Stimulated activated memory B cell treated with anti-CD40 and anti-IgM and Interleukin-4, amounts not matched to agents 10 μg/mL and 1 μg/mL and 100 μg/mL, for 72 hours (primary cell): ENCODE measurements around the gene SREBF1.

ENCODE experiments used
- ATAC-seq: fragments of 150-1000 bp; cut with Tn5 transposase; 2 replicates; pipeline ENCODE4 v1.10.0; 2021
- H3K27ac Mint-ChIP-seq: one replicate; pipeline ENCODE4 v1.8.0; 2022; ENCODE audit warnings: mild to moderate bottlenecking, mixed read lengths
- H3K27me3 Mint-ChIP-seq: one replicate; pipeline ENCODE4 v1.8.0; 2022; ENCODE audit warnings: mixed read lengths
- H3K36me3 Mint-ChIP-seq: one replicate; pipeline ENCODE4 v1.8.0; 2022; ENCODE audit warnings: mixed read lengths
- H3K4me1 Mint-ChIP-seq: one replicate; pipeline ENCODE4 v1.8.0; 2022; ENCODE audit warnings: mixed read lengths
- H3K4me3 Mint-ChIP-seq: one replicate; pipeline ENCODE4 v1.8.0; 2022; ENCODE audit warnings: mild to moderate bottlenecking, moderate library complexity, mixed read lengths
- H3K9me3 Mint-ChIP-seq: one replicate; pipeline ENCODE4 v1.8.0; 2022; ENCODE audit warnings: mixed read lengths

Gene SREBF1

GRCh38 chr17:17806611-17807274 is 30.0 kb downstream of the SREBF1 start:
- Mint-ChIP-seq H3K36me3 (peaks cover 44% of the 10 kb centered on the region), H3K27me3 (no peaks in the 10 kb centered on the region), H3K27ac (no peak overlapping the region), H3K9me3 (no peaks in the 10 kb centered on the region), H3K4me1 (peaks cover 15% of the 10 kb centered on the region), H3K4me3 (no peak overlapping the region)
- ATAC-seq = no peak

DNA sequence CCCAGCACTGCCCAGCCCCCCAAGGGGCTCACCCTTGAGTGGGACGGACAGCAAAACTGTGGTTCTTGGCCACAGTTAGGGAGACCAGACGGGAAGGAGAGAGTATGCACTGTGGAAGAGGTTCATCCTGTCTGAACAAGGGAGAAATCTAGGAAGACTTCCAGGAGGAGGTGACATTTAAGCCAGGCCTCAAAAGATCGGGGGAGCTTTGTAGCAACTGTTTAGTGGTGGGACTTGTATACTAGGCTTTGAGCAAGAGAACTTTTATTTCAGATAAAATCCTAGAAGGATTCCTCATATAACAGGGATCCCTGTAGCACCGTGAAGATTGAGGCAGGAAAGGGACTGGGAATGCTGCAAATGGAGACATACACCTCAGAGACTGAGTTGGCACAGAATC is 30.8 kb downstream of the SREBF1 start:
- Mint-ChIP-seq H3K27me3 (no peaks in the 10 kb centered on the region), H3K36me3 (peaks cover 46% of the 10 kb centered on the region), H3K27ac (peak overlapping the region; percentile 2), H3K4me1 (peaks cover 11% of the 10 kb centered on the region), H3K4me3 (no peak overlapping the region), H3K9me3 (no peaks in the 10 kb centered on the region)
- no peak for ATAC-seq

DNA sequence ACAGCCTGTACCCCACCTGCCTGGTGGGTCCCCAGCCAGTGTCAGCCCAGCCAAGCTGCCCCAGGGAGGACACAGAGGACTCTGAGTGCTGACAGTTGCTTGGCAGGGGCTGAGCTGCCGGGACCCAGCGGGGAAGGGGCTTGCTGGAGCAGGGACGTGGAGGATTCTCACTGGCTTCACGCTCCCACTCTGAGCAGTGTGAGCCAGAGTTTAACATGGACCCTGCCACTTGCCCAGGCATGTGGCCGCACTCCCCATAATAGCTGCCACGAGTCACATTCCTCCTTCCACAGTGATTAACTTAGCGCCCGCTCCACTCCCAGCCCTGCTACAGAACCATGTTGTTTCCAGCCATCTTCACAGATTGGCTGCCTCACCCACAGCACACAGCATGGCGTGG is 31.2 kb downstream of the SREBF1 start:
- H3K4me3 Mint-ChIP-seq = no peak overlapping the region
- ATAC-seq = no peak
- H3K27me3 Mint-ChIP-seq = no peaks in the 10 kb centered on the region
- H3K27ac Mint-ChIP-seq = peak overlapping the region; percentile 2
- H3K9me3 Mint-ChIP-seq = no peaks in the 10 kb centered on the region
- peaks cover 46% of the 10 kb centered on the region for H3K36me3 Mint-ChIP-seq
- peaks cover 11% of the 10 kb centered on the region for H3K4me1 Mint-ChIP-seq

DNA sequence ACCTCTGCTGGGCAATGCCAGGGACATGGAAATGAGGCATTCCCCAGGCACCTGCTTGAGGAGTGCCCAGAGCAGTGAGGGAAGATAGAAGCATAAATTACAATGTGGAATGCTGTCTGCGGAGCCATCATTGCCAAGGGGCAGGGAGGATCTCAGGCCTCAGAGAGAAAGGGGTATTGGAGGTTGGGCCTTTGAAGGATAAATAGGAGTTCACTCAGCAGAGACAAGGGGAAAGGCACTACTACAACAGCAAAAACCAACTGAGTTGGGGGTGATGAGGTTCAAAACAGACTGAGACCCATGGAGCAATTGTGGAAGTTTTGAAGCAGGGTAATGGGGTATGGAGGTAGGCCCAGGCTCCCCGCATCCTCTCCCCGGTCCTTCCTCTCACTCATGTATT is 32.8 kb downstream of the SREBF1 start:
- no peak overlapping the region for H3K27ac Mint-ChIP-seq

DNA sequence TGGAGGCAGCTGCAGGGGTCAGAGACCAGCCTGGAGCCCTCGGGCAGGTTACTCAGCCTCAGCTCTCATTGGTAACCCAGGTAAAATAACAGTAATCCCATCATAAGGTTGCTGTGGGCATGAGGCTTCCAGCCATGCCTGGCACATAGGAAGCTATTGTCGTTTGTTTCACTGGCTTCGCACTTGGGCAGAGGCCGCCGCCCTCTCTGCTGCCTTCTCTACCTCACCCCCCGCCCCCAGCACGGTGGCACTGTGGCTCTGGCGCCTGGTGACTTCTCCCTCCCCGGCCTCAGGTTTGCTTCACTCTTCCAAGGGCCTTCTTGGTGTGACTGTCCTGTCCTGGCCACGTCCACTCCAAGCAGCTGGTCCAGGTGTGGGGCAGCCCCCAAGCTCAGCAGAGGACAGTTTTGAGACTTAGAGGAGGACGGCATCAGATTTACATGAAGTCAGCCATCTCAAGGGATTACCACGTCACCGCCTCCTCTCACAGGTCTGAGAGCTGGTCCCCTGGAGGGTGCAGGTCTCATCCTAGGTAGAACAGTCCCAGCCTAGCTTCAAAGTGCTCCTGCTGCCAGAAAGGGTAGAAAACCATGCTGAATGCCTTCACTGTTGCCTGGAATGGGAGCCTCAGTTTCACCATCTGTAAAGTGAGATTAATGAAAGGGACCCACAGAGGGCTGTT is 34.8 kb downstream of the SREBF1 start:
- ATAC-seq = no peak
- Mint-ChIP-seq H3K36me3 (peaks cover 45% of the 10 kb centered on the region), H3K27ac (no peak overlapping the region)

More for the DNA sequence above, 32.8 kb downstream of the SREBF1 start:
- no peaks in the 10 kb centered on the region for H3K27me3 Mint-ChIP-seq
- H3K9me3 Mint-ChIP-seq = no peaks in the 10 kb centered on the region
- peaks cover 47% of the 10 kb centered on the region for H3K36me3 Mint-ChIP-seq
- H3K4me1 Mint-ChIP-seq = peaks cover 11% of the 10 kb centered on the region
- H3K4me3 Mint-ChIP-seq = no peak overlapping the region
- no peak for ATAC-seq

DNA sequence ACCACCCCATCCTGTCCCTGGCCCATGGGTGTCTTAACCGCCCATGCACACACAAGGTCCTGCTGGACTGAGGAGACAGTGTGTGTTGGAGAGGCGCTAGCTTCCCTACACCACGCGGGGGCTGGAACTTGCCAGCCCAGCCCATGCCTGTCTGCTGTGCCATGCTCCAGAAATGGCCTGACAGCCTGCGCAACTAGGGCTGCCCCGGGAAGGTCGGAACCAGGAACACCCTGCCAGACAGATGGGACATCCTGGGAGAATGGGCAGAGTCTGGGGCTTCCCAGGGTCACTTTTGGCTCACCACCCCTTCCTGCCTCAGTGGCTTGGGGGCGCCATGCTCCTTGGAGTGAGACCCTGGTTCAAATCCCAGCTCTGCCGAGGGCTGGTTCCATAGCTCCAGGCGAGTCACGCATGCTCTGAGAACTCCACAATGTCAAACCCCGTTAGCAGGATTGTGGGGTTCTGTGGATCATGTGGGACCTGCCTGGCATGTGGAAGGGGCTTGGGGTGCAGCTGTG is 36.2 kb downstream of the SREBF1 start:
- Mint-ChIP-seq H3K27me3 (no peaks in the 10 kb centered on the region), H3K4me1 (peaks cover 6% of the 10 kb centered on the region), H3K9me3 (no peaks in the 10 kb centered on the region), H3K36me3 (peaks cover 40% of the 10 kb centered on the region), H3K27ac (no peak overlapping the region), H3K4me3 (no peak overlapping the region)
- no peak for ATAC-seq

More for the DNA sequence above, 34.8 kb downstream of the SREBF1 start:
- Mint-ChIP-seq H3K4me1 (peaks cover 6% of the 10 kb centered on the region), H3K4me3 (no peak overlapping the region), H3K27me3 (no peaks in the 10 kb centered on the region), H3K9me3 (no peaks in the 10 kb centered on the region)

DNA sequence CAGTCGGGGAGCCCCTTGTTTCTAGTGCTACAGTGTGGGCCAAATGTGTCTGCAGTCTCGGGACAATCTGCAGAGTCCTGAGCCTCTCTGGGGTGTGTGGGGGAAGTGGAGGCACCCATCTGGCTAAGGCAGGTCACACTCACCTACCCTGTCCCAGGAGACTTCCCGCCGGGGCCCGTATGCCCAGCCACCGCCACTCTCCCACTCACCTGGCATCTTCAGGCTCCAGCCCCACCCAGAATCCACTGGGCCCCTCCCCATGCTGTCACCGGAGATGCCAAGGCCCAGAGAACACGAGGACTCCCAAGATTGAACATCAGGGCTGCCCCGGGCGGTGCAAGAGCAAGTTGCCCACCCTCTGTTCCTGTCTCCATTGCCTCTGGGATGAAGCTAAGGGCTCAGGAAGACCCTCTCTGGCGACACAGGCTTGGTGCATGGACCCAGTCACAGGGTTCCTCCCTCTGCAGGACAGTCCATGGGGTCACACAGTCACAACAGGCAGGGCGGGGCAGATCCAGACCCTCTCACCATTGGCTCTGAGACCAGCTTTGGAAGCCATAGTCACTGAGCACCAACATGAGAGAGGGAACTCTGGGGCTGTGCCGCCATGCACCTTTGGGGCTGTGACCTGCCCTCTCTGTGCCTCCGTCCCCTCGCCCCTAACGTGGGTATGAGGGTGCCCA is 38.1 kb downstream of the SREBF1 start:
- H3K27ac Mint-ChIP-seq = no peak overlapping the region
- H3K36me3 Mint-ChIP-seq = peaks cover 44% of the 10 kb centered on the region
- H3K4me3 Mint-ChIP-seq = no peak overlapping the region
- no peaks in the 10 kb centered on the region for H3K27me3 Mint-ChIP-seq
- no peaks in the 10 kb centered on the region for H3K9me3 Mint-ChIP-seq
- peaks cover 9% of the 10 kb centered on the region for H3K4me1 Mint-ChIP-seq
- ATAC-seq = no peak

- H3K27ac Mint-ChIP-seq = no peak overlapping the region
- H3K4me3 Mint-ChIP-seq = no peak overlapping the region
- H3K36me3 Mint-ChIP-seq = peaks cover 47% of the 10 kb centered on the region
- H3K27me3 Mint-ChIP-seq = no peaks in the 10 kb centered on the region
- H3K4me1 Mint-ChIP-seq = peaks cover 13% of the 10 kb centered on the region
- no peak for ATAC-seq
- no peaks in the 10 kb centered on the region for H3K9me3 Mint-ChIP-seq
Measured at GRCh38 chr17:17798010-17798556, 38.7 kb downstream of the SREBF1 start.

DNA sequence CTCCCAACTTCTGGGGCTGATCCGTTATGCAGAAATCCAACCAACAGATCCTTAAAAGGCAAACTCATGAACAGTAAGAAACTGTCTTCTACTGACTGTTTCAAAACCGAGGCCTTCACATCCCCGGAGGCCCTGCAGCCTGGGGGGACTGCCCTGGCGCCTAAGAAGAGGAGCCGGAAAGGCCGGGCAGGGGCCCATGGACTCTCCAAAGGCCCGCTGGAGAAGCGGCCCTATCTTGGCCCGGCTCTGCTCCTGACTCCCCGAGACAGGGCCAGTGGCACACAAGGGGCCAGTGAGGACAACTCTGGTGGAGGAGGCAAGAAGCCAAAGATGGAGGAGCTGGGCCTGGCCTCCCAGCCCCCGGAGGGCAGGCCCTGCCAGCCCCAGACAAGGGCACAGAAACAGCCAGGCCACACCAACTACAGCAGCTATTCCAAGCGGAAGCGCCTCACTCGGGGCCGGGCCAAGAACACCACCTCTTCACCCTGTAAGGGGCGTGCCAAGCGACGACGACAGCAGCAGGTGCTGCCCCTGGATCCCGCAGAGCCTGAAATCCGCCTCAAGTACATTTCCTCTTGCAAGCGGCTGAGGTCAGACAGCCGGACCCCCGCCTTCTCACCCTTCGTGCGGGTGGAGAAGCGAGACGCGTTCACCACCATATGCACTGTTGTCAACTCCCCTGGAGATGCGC is 39.5 kb downstream of the SREBF1 start:
- Mint-ChIP-seq H3K36me3 (peaks cover 48% of the 10 kb centered on the region), H3K4me1 (peaks cover 19% of the 10 kb centered on the region), H3K9me3 (no peaks in the 10 kb centered on the region), H3K4me3 (no peak overlapping the region), H3K27ac (no peak overlapping the region), H3K27me3 (no peaks in the 10 kb centered on the region)
- no peak for ATAC-seq

DNA sequence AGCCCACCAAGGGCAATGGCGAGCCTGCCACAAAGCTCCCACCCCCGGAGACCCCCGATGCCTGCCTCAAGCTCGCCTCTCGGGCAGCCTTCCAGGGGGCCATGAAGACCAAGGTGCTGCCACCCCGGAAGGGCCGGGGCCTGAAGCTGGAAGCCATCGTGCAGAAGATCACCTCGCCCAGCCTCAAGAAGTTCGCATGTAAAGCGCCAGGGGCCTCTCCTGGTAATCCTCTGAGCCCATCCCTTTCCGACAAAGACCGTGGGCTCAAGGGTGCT is 40.1 kb downstream of the SREBF1 start:
- H3K36me3 Mint-ChIP-seq = peaks cover 48% of the 10 kb centered on the region
- no peak for ATAC-seq
- no peaks in the 10 kb centered on the region for H3K9me3 Mint-ChIP-seq
- no peak overlapping the region for H3K27ac Mint-ChIP-seq
- no peaks in the 10 kb centered on the region for H3K27me3 Mint-ChIP-seq
- peaks cover 24% of the 10 kb centered on the region for H3K4me1 Mint-ChIP-seq
- H3K4me3 Mint-ChIP-seq = no peak overlapping the region

DNA sequence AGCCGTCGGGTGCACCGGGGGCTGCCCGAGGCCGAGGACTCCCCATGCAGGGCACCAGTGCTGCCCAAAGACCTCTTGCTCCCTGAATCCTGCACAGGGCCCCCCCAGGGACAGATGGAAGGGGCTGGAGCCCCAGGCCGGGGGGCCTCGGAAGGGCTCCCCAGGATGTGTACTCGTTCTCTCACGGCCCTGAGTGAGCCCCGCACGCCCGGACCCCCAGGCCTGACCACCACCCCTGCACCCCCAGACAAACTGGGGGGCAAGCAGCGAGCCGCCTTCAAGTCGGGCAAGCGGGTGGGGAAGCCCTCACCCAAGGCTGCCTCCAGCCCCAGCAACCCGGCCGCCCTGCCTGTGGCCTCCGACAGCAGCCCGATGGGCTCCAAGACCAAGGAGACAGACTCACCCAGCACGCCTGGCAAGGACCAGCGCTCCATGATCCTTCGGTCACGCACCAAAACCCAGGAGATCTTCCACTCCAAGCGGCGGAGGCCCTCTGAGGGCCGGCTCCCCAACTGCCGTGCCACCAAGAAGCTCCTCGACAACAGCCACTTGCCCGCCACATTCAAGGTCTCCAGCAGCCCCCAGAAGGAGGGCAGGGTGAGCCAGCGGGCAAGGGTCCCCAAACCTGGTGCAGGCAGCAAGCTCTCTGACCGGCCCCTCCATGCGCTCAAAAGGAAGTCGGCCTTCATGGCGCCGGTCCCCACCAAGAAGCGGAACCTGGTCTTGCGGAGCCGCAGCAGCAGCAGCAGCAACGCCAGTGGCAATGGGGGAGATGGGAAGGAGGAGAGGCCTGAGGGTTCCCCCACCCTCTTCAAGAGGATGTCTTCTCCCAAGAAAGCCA is 40.6 kb downstream of the SREBF1 start:
- ATAC-seq = no peak
- no peaks in the 10 kb centered on the region for H3K27me3 Mint-ChIP-seq
- H3K4me1 Mint-ChIP-seq = peaks cover 30% of the 10 kb centered on the region
- no peak overlapping the region for H3K4me3 Mint-ChIP-seq
- H3K9me3 Mint-ChIP-seq = no peaks in the 10 kb centered on the region
- peaks cover 46% of the 10 kb centered on the region for H3K36me3 Mint-ChIP-seq
- no peak overlapping the region for H3K27ac Mint-ChIP-seq

GRCh38 chr17:17795296-17795695 is 41.5 kb downstream of the SREBF1 start:
- no peak overlapping the region for H3K27ac Mint-ChIP-seq
- no peak overlapping the region for H3K4me3 Mint-ChIP-seq
- peaks cover 40% of the 10 kb centered on the region for H3K36me3 Mint-ChIP-seq
- H3K27me3 Mint-ChIP-seq = no peaks in the 10 kb centered on the region
- H3K4me1 Mint-ChIP-seq = peaks cover 30% of the 10 kb centered on the region
- no peaks in the 10 kb centered on the region for H3K9me3 Mint-ChIP-seq
- no peak for ATAC-seq

- no peak for ATAC-seq
- Mint-ChIP-seq H3K9me3 (no peaks in the 10 kb centered on the region), H3K27me3 (no peaks in the 10 kb centered on the region), H3K27ac (no peak overlapping the region), H3K4me1 (peaks cover 28% of the 10 kb centered on the region), H3K4me3 (no peak overlapping the region), H3K36me3 (peaks cover 35% of the 10 kb centered on the region)
Measured at GRCh38 chr17:17794382-17794781, 42.4 kb downstream of the SREBF1 start.

DNA sequence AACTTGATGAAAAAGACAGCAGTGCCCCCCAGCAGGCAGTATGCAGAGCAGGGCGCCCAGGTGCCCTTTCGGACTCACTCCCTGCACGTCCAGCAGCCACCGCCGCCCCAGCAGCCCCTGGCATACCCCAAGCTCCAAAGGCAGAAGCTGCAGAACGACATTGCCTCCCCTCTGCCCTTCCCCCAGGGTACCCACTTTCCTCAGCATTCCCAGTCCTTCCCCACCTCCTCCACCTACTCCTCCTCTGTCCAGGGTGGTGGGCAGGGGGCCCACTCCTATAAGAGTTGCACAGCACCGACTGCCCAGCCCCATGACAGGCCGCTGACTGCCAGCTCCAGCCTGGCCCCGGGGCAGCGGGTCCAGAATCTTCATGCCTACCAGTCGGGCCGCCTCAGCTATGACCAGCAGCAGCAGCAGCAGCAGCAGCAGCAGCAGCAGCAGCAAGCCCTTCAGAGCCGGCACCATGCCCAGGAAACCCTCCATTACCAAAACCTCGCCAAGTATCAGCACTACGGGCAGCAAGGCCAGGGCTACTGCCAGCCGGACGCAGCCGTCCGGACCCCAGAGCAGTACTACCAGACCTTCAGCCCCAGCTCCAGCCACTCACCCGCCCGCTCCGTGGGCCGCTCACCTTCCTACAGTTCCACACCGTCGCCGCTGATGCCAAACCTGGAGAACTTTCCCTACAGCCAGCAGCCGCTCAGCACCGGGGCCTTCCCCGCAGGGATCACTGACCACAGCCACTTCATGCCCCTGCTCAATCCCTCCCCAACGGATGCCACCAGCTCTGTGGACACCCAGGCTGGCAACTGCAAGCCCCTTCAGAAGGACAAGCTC is 43.2 kb downstream of the SREBF1 start:
- peaks cover 36% of the 10 kb centered on the region for H3K4me1 Mint-ChIP-seq
- no peak overlapping the region for H3K4me3 Mint-ChIP-seq
- H3K9me3 Mint-ChIP-seq = no peaks in the 10 kb centered on the region
- H3K36me3 Mint-ChIP-seq = peaks cover 35% of the 10 kb centered on the region
- no peak for ATAC-seq
- no peaks in the 10 kb centered on the region for H3K27me3 Mint-ChIP-seq
- no peak overlapping the region for H3K27ac Mint-ChIP-seq
